HAP-1 (cell line): ENCODE measurements around the gene KCNMB3.

Experiments used
- DNase-seq, 2 experiments: peaks; one replicate each; pipeline ENCODE4 v3.0.0-alpha.2; 2016 to 2020; ENCODE audit warnings: low spot score in 2 of 2
- H3K27me3 ChIP-seq: fragments of 250-450 bp; sonication (Bioruptor Pico); 2 replicates; pipeline ENCODE4 v1.5.1; 2020; ENCODE audit warnings: low read depth, mild to moderate bottlenecking, moderate library complexity
- H3K36me3 ChIP-seq: fragments of 250-450 bp; sonication (Bioruptor Pico); replicated peaks from 2 replicates; pipeline ENCODE4 v1.5.1; 2020; ENCODE audit warnings: mild to moderate bottlenecking
- H3K4me1 ChIP-seq: fragments of 250-450 bp; sonication (Bioruptor Pico); 2 replicates; pipeline ENCODE4 v1.5.1; 2020; ENCODE audit warnings: mild to moderate bottlenecking
- H3K4me3 ChIP-seq: fragments of 250-450 bp; sonication (Bioruptor Pico); 2 replicates; pipeline ENCODE4 v1.5.1; 2020; ENCODE audit warnings: mild to moderate bottlenecking, moderate library complexity
- H3K9me3 ChIP-seq: fragments of 250-450 bp; sonication (Bioruptor Pico); 2 replicates; pipeline ENCODE4 v1.5.1; 2020; ENCODE audit warnings: mild to moderate bottlenecking, moderate library complexity
- in situ Hi-C: fragments of 300-500 bp; cut with MboI; formaldehyde crosslinking; loops from 3 replicates; pipeline ENCODE4 v1.14.3; 2020; ENCODE audit warnings: low sequenced_read_pairs, inconsistent platforms, mixed read lengths

Gene KCNMB3, protein sequence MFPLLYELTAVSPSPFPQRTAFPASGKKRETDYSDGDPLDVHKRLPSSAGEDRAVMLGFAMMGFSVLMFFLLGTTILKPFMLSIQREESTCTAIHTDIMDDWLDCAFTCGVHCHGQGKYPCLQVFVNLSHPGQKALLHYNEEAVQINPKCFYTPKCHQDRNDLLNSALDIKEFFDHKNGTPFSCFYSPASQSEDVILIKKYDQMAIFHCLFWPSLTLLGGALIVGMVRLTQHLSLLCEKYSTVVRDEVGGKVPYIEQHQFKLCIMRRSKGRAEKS

DNA sequence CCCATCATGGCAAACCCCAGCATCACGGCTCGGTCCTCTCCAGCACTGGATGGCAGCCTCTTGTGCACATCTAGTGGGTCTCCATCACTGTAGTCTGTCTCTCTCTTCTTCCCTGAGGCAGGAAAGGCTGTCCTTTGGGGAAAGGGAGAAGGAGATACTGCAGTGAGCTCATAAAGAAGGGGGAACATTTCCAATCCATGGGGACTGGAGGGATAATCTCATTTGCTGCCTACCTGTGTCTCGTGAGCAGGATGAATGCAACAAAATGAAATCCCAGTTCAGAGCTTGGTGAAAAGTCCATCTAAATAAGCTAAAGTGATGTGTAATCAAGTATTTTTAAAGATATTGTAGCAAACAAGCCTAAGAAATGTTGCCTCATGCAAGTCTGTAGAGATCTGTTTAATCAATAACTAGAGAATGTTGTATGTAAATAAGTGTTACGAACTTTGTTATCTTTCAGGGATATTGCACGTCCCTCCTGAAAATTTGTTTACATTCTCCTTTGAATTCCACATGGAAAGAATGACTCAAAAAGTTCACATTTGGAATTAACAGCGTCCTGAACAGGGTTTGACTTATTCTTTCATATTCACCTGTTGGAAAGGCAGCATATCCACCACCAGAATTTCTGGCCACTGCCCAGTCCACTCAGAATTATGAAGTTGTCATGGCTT, at the start of gene KCNMB3:
TSS of gene KCNMB3 (minus strand) at position 312 of the 674 bp plus-strand sequence. CDS start at position 188, 124 bp downstream.
- DNase-seq = no peak
- in situ Hi-C loops = no loop called here
- Histone ChIP-seq H3K27me3 (no peaks in the 10 kb centered on the region), H3K4me3 (no peak within 1 kb of the TSS), H3K9me3 (no peaks in the 10 kb centered on the region), H3K36me3 (no peaks in the 10 kb centered on the region), H3K4me1 (no peaks in the 10 kb centered on the region)

DNA sequence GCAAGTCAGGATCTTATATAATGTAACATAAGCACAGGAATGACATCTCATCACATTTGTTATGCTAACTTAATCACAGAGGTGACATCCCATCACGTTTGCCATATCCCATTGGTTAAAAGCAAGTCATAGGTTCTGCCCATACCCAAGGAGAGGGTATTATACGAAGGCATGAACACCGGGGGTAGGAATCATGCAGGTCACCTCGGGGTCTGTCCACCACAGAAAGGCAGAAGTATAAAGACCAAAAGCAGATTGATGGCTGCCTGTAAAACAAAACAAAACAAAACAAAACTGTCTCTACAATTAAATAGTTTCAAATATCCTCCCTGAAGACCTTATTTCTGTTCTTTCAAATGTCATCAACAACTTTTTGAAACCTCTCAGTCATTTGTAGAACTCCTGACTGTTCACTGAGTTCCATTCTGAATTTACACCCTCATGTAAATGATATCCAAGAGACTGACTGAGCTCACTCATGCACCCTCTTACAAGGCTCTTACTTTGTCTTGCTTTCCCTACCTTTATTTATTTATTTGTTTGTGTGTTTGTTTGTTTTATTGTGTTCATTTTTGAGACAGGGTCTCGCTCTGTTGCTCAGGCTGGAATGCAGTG, 49.2 kb upstream of the KCNMB3 start:
- no peak for DNase-seq
- no peaks in the 10 kb centered on the region for H3K4me1 ChIP-seq
- H3K9me3 ChIP-seq = no peaks in the 10 kb centered on the region
- H3K4me3 ChIP-seq = no peak overlapping the region
- in situ Hi-C loops = loop anchor here (25.0 kb wide), 2 partner anchors 163 to 863 kb away; partner anchors contain the start of gene PIK3CA
- no peaks in the 10 kb centered on the region for H3K36me3 ChIP-seq
- no peaks in the 10 kb centered on the region; the same call in 1 of the 2 replicates for H3K27me3 ChIP-seq

DNA sequence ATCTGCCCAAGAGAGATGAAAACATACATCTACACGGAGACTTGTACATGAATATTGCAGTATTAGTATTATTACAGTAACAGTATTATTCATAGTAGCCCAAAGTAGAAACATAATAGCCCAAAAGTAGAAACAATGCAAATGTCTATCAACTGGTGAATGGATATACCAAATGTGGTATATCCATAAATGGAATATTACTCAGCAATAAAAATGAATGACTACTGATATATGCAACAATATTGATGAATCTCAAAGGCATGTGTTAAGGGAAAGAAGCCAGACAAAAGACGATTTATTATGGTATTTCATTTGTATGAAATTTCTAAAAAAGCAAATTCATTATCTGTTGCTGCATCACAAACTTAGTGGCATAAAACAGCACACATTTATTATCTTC, 48.4 kb upstream of the KCNMB3 start:
- no peak for DNase-seq
- no peaks in the 10 kb centered on the region for H3K36me3 ChIP-seq
- no peak overlapping the region for H3K4me3 ChIP-seq
- H3K27me3 ChIP-seq = no peaks in the 10 kb centered on the region; the same call in 1 of the 2 replicates
- in situ Hi-C loops = no loop called here
- H3K9me3 ChIP-seq = no peaks in the 10 kb centered on the region
- H3K4me1 ChIP-seq = peaks cover 6% of the 10 kb centered on the region

DNA sequence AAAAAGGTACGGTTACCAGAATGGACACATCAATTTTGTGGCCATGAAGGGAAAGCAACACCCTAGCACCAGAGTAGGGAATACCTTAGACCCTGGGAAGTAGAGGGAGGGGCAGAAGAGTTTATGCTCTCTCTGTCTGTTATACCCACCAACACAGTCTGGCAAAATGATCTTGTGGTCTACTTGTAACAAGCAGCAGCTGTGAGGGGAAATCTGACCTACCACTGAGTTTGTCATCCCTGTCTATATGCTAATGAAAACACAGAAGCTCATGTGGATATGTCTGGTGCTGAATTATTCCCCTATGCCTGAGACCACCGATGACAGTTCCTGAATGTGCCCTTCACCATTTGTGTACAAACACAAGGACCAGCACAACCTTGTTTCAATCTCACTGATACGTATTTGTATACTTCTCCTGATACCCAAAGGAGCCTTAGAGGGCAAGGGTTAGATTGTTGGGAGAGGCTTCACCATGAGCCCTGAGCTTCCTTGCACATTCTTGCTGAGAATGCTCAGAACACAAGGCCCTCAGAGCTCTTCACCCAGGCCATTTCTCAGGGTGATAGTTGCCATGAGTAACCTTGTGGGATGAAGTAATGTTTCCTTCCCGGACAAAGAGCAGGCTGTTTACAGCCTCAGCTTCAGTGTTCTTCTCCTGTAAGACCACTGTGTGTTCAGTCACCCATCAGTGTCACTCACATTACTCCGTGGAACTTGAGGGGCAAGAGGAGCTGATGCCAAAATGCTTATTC, 47.2 kb upstream of the KCNMB3 start:
- in situ Hi-C loops = no loop called here
- no peak overlapping the region for H3K4me3 ChIP-seq
- H3K27me3 ChIP-seq = no peaks in the 10 kb centered on the region; the same call in 1 of the 2 replicates
- H3K36me3 ChIP-seq = no peaks in the 10 kb centered on the region
- DNase-seq = no peak
- H3K4me1 ChIP-seq = peaks cover 8% of the 10 kb centered on the region
- H3K9me3 ChIP-seq = no peaks in the 10 kb centered on the region

DNA sequence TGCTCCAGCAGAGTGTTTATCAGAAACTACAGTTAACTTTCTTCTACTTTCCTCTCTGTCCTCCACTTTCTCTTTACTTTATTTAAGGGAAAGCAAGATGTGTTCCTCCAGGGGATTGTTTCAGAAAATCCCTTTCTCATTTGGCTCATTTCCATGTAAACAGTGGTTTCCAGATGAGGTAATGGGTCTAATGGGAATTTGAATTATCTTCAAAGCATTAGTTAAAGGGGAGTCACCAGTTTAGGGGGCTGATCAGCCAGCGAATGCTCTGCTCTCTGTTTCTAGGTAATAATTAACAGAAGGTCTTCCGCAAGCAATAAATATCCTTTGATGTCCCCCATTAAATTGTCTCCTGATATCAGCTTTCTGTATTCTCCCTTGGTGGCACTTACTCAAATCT, 41.5 kb upstream of the KCNMB3 start:
- Histone ChIP-seq H3K27me3 (no peaks in the 10 kb centered on the region; the same call in 1 of the 2 replicates), H3K36me3 (no peaks in the 10 kb centered on the region), H3K4me1 (peaks cover 8% of the 10 kb centered on the region), H3K4me3 (no peak overlapping the region), H3K9me3 (no peaks in the 10 kb centered on the region)
- in situ Hi-C loops = no loop called here
- DNase-seq = no peak

DNA sequence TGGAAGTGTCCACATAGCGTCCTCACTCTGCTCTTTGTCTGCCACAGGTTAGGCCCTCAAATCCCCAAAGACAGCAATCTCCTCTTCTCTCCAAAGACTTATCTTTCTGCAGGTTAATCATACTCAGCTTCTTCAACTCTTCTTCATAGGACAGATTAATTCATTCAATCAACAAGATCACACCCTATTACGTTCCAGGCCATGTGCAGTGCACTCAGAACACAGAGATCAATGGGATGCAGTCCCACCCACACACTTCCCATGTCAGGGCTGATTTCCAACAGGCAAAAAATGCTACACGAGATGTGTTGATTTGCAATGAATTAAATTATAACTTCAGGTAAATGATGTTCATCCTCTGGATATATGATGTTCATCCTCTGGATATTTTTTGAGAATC, 38.4 kb upstream of the KCNMB3 start:
- H3K4me1 ChIP-seq = peaks cover 4% of the 10 kb centered on the region
- no peak for DNase-seq
- no peak overlapping the region for H3K4me3 ChIP-seq
- in situ Hi-C loops = no loop called here
- no peaks in the 10 kb centered on the region for H3K36me3 ChIP-seq
- H3K27me3 ChIP-seq = no peaks in the 10 kb centered on the region; the same call in 1 of the 2 replicates
- H3K9me3 ChIP-seq = no peaks in the 10 kb centered on the region

DNA sequence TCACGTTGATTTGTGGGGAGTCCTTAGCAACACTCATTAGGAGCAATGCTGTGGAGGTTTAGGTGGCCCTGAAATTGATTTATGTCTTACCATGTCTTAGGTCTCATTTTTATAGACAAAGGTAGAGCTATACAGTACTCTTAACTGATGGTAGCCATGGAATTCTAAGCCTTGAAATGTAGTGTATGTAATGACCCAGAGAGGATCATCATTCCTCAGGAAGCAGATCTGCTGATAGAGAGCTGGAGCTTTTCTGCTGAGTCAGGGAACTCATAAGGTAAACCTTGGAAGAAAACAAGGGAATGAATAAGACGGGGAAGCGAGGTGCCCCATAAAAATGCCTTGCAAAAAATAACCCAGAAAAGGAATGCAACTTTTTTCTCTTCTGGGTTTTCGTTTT, 37.9 kb upstream of the KCNMB3 start:
- in situ Hi-C loops = no loop called here
- no peak for DNase-seq

DNA sequence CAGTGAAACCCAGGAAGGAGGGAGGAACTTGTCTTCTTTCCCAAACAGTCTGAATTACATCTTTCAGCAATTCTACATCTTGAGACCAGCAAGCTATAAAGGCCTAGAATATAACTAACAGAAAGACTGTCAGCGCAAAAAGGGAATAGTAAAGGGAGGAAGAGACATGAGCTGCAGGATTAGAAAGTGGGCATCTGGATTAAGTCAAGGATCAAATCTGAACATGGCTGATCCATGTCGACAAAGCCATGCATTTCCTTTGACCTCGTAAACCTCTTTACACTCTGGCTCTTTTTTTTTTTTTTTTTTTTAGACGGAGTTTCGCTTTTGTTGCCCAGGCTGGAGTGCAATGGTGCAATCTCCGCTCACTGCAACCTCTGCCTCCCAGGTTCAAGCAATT, 35.4 kb upstream of the KCNMB3 start:
- no peaks in the 10 kb centered on the region; the same call in 1 of the 2 replicates for H3K27me3 ChIP-seq
- no peaks in the 10 kb centered on the region for H3K9me3 ChIP-seq
- no peak for DNase-seq
- H3K4me3 ChIP-seq = no peak overlapping the region
- H3K36me3 ChIP-seq = no peaks in the 10 kb centered on the region
- in situ Hi-C loops = no loop called here
- peaks cover 4% of the 10 kb centered on the region; the same call in 1 of the 2 replicates for H3K4me1 ChIP-seq

More for the DNA sequence above, 37.9 kb upstream of the KCNMB3 start:
- H3K9me3 ChIP-seq = no peaks in the 10 kb centered on the region
- peaks cover 4% of the 10 kb centered on the region; the same call in 1 of the 2 replicates for H3K4me1 ChIP-seq
- no peak overlapping the region for H3K4me3 ChIP-seq
- H3K27me3 ChIP-seq = no peaks in the 10 kb centered on the region; the same call in 1 of the 2 replicates
- no peaks in the 10 kb centered on the region for H3K36me3 ChIP-seq

DNA sequence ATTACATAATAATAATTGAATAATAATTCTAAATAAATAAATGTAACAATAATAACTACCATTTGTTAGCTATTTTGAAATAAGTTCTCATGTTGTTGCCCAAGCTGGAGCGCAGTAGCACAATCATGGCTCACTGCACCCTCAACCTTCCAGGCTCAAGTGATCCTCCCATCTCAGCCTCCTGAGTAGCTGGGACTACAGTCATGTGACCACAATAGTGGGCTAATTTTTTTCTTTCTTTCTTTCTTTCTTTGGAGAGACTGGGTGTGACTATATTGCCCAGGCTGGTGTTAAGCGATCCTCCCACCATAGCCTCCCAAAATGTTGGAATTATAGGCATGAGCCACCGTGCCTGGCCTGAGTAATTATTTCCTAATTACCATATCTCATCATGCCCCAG, 30.9 kb upstream of the KCNMB3 start:
- in situ Hi-C loops = no loop called here

DNA sequence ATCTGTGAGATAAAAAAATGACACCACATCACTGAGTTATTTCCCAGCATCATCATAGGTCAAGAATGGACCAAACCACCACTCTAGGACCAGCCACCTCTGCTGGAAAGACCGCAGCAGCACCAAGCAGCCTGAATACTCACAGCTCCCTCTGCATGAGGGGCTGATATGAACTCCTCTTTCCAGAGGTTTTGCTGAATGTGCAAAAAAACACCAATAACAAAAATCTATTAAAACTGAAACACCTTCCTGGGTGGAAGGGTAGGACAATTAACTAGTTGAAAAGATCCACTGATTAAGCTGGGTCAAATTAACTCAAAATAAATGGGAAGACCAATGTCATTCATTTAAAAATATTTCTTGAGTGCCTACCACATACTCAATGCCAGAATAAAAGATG, 28.9 kb upstream of the KCNMB3 start:
- Histone ChIP-seq H3K4me3 (no peak overlapping the region), H3K9me3 (no peaks in the 10 kb centered on the region), H3K36me3 (no peaks in the 10 kb centered on the region), H3K27me3 (no peaks in the 10 kb centered on the region; the same call in 1 of the 2 replicates), H3K4me1 (peaks cover 4% of the 10 kb centered on the region; the same call in 1 of the 2 replicates)
- DNase-seq = no peak
- in situ Hi-C loops = no loop called here

More for the DNA sequence above, 30.9 kb upstream of the KCNMB3 start:
- DNase-seq = no peak
- Histone ChIP-seq H3K27me3 (no peaks in the 10 kb centered on the region; the same call in 1 of the 2 replicates), H3K36me3 (no peaks in the 10 kb centered on the region), H3K4me3 (no peak overlapping the region), H3K4me1 (peaks cover 4% of the 10 kb centered on the region; the same call in 1 of the 2 replicates), H3K9me3 (no peaks in the 10 kb centered on the region)

DNA sequence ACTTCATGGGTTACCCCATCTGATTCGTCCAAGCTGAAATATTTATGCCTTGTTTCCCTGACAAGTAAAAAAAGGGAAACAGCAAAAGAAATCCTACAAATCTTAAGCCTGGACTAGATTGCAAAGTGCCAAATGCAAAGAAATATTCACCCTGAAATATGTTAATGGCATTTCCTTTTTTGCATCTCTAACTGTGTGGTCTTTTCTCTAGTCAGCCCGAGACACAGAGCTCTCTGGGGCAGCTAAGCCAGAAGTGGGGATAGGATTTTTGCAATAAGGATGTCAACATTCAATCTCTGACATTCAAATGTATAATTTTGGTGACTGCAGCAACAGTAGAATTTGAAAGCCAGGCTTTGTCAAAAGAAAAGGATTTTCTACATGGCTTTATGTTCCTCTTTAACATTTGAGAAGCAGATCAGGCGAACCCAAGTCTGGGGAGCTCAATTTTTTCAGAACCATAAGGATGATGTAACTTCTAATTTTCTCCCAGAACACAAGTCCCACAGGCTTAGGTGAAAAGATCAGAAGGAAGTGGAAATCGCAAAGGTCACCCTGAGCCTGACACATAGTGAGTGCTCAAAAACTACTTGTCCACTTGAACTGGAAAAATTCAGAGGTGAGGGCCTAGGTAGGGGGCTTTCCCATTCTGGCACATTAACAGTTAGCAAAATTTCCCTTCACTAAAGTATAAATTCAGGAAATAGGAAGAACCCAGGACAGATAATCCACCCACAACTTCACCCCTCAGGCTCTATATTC, 28.2 kb upstream of the KCNMB3 start:
- in situ Hi-C loops = no loop called here
- no peaks in the 10 kb centered on the region; the same call in 1 of the 2 replicates for H3K27me3 ChIP-seq
- peak in 1 of 2 experiments; percentile 7 for DNase-seq
- H3K9me3 ChIP-seq = no peaks in the 10 kb centered on the region
- no peak overlapping the region for H3K4me3 ChIP-seq
- no peaks in the 10 kb centered on the region for H3K36me3 ChIP-seq
- peaks cover under 1% of the 10 kb centered on the region; the same call in 1 of the 2 replicates for H3K4me1 ChIP-seq

DNA sequence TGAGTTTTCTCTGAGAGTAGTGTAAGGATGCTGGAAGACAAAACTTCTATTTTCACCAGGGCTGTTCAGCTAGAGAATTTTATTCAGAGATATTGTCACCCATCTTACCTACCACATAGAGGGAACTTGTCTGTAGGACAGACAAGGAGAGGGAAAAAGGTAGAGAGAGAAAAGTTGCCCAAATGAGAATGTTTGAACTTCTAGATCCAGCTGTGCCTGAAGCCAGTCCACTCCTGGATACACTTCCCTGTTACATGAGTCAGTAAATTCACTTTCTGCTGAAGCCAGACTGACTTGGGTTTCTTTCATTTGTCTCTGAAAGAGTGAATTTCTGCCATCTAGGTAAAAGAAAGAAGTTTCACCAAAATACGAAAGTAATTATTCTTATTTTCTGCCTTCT, 27.2 kb upstream of the KCNMB3 start:
- H3K36me3 ChIP-seq = no peaks in the 10 kb centered on the region
- no peak overlapping the region for H3K4me3 ChIP-seq
- no peaks in the 10 kb centered on the region for H3K27me3 ChIP-seq
- no peak for DNase-seq
- no peaks in the 10 kb centered on the region for H3K9me3 ChIP-seq
- no peaks in the 10 kb centered on the region for H3K4me1 ChIP-seq
- in situ Hi-C loops = no loop called here

DNA sequence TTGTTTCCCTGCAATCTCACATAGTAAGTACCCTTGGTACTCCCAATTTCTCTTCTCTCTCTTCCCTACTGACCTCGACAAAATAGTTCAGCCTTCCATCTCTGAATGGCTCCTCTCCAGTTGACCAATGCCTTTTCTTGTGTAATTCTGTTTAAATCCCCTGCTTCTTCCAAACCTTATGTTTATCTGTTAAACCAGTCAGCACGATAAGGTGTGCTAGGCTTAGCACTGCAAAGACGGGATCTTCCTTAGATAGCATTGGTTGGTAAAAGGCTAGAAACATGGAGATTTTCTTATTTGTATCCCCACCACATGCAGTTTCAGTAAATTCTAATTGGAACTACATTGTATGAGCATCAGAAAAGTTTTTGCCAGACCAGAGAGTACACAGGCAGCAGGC, 25.8 kb upstream of the KCNMB3 start:
- Histone ChIP-seq H3K36me3 (no peaks in the 10 kb centered on the region), H3K9me3 (no peaks in the 10 kb centered on the region), H3K4me3 (no peak overlapping the region), H3K27me3 (no peaks in the 10 kb centered on the region), H3K4me1 (no peaks in the 10 kb centered on the region)
- in situ Hi-C loops = no loop called here
- no peak for DNase-seq
